HPDE6-E6E7 (cell line): ENCODE data around the gene ASB8.
A peak's percentile ranks its signal among the peaks of the same experiment; 100 is the strongest.
"Not testable (repeated sequence)": the region's sequence is repeated elsewhere in the genome, so short reads cannot be mapped to it uniquely, and the experiment has no call there.

Source experiments
- DNase-seq: peaks from one replicate; pipeline ENCODE4 v3.0.0; 2011; ENCODE audit warnings: missing footprints; ENCODE audit errors: extremely low spot score

ASB8 gene

DNA sequence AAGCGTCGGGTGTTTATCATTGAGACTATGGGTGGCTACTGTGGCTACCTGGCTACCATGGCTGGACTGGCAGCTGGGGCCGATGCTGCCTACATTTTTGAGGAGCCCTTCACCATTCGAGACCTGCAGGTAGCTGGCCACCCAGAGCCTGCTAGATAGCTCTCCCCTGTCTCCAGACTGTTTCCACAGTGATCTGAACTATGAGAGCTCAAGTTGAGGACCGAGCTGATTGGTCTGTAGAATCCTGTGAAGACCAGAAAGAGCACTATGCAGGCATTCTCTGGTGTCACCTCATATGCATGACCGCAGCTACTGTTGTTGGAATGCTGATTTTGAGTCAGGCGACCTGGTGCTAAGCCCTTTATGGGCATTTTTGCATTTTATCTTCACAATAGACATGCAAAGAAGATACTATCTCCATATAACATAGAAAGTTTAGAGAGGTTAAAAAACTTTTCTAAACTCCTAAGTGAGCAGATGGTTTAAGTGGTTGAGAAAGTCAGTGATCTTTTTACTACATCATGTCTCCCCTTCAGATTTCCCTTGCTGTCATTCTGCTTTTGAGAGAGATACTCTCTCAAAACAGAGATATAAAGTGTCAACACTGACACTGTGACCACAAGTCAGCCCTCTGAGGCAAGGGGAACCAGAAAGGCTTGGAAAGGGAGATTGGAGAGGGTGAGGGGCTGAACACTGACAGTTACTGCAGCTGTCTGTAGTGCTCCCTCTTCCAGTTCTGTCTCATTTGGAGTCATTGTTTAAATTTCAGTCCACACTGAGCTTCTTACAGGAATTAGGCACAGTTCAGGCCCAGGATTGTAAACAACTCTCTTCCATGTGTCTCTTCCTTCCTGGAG is 14.3 kb downstream of the ASB8 start:
- no peak for DNase-seq

GRCh38 chr12:48135027-48135426 is 22.3 kb downstream of the ASB8 start:
- DNase-seq: no peak

- no peak for DNase-seq
Measured at GRCh38 chr12:48132826-48133225, 24.5 kb downstream of the ASB8 start.

GRCh38 chr12:48131517-48131916 is 25.8 kb downstream of the ASB8 start:
- DNase-seq: no peak

- DNase-seq: no peak
Measured at GRCh38 chr12:48129376-48129775, 27.9 kb downstream of the ASB8 start.

GRCh38 chr12:48128800-48129199 is 28.5 kb downstream of the ASB8 start:
- DNase-seq: no peak

GRCh38 chr12:48126953-48127630 is 30.2 kb downstream of the ASB8 start:
- no peak for DNase-seq

GRCh38 chr12:48125985-48126384 is 31.3 kb downstream of the ASB8 start:
- DNase-seq: no peak

- not testable (repeated sequence) for DNase-seq
Measured at GRCh38 chr12:48125542-48125941, 31.8 kb downstream of the ASB8 start.

DNA sequence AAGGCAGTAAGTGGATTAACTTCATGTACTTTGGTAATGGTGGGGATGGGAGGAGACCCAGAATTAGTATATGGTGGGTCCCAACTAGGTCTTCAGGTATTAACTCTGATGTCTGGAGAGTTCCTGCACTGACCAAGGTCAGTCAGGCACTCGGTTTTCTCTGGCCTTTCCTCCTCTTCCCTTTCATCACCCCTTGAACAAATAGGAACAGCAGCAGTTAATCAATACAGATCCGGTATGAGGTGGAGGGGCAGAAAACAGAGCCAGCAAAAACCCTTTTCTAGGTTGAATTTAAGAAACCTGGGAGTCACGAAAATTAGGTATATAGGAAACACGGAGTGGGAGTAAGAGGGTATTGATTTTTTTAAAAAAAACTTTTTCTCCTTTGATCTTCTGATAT is 34.1 kb downstream of the ASB8 start:
- DNase-seq: no peak

DNA sequence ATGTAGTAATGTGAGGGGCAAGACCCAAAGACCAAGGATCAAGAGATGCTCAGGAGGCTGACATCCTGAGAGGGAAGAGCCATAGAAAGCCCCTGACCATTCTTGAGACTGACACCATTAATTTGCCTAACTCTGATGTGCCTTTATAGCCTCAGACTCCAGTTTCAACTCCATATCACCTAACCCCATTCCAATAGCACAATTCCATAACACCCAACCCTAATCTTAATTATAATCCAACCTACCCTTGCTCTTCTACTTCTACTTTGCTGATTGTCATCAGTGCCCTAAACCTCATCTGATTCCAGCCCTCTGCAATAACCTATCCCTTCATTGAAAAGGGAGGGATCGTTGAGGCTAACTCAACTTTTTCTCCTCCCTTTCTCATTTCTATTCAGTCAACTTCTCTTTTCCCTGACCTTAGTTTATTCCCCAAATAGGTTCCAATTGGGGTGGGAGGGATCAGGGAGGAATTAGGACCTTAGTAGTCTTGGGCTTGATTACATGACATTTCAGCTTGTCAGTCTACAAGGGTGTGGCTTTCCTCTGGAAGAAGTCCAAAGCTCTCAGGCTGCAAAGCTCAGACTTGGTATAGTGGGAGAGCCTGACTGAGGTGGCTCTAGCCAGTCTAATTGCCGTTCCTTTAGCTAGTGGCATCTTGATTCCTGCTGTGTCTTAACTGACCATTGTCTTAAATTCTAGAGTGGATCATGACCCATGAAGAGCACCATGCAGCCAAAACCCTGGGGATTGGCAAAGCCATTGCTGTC is 35.1 kb downstream of the ASB8 start:
- DNase-seq: no peak

DNA sequence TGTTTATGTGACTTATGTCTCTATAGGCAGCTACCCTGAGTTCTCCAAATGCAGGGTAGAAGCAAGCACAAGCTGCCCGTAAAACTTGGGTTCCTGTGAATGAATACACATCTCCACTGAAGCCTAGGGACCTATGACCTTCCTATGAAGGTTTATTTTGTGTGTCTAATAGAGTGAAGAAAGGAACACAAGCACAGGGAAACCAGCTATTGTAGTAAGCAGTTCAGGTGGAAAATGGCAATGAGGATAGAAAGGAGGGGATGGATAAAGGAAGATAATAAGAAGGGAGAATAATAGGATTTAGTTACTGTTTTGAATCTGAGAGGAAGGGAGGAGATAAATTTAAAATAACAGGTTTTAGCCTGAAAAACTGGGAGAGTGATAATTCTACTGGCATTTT is 35.8 kb downstream of the ASB8 start:
- no peak for DNase-seq

DNA sequence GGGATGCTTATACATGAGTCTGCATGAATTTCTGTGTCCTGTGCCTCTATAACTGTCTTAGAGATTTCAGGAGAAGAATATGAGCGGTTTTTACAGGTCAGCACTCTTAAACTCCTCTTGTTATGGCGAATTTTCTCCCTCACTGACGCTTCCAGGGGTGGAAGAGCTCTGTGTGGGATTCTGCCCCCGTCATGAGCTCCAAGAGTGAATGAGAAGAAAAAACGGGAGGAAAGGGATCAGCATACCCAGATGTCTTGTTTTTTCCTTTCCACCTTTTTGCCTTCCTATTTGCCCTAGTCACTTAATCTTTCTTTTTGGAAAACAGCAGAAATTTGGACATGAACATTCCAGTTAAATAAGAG is 37.5 kb downstream of the ASB8 start:
- DNase-seq: no peak

- peak; percentile 87 for DNase-seq
Measured at GRCh38 chr12:48119078-48119833, 38.1 kb downstream of the ASB8 start, which contains the start of gene PFKM. PFKM (plus strand) TSS chr12:48119364; CDS start chr12:48122775, 3,411 bp downstream.

DNA sequence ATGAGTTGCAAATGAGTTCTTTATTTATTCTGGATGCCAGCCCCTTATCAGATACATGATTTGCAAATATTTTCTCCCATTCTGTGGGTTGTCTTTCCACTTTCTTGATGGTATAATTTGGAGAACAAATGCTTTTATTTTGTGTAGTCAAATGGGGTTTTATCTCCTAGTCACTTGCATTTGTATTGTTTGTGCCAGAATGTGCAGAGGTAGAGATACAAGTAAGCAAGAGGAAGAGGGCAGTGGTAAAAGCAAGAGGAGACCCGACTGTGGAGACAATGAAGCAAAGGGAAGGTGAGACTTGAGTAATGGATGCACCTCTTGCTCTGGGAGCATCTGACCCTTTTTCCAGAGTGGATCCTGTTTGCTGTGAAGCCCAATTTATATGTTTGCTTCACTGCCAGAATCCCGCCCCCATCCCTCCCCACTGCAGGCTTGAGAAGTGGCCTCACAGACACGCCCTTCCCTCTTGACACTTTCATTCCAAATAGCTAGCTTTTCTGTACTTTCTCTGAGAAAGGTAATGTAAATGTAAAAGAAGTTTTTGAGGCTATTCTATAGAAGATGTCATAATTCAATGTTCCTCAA is 38.9 kb downstream of the ASB8 start:
- no peak for DNase-seq

- DNase-seq: no peak
Measured at GRCh38 chr12:48115957-48116356, 41.4 kb downstream of the ASB8 start.

DNA sequence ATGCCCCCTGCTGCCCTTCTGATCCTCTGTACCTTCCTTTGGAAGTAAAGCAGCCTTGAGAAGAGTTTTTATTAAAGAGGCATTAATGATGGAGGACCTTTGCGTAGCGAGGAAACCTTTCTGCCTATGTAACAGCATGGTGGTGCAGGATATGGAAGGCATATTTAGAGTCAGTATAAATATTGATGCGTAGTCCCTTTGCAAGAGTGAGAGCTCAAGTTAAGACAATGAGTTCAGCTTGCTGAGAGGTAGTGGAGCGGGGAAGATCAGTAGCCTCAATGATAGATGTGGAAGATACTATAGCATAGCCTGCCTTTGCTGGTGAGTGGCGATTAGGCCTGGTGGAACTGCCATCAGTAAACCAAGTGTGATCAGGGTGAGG is 46.0 kb downstream of the ASB8 start:
- DNase-seq: not testable (repeated sequence)

DNA sequence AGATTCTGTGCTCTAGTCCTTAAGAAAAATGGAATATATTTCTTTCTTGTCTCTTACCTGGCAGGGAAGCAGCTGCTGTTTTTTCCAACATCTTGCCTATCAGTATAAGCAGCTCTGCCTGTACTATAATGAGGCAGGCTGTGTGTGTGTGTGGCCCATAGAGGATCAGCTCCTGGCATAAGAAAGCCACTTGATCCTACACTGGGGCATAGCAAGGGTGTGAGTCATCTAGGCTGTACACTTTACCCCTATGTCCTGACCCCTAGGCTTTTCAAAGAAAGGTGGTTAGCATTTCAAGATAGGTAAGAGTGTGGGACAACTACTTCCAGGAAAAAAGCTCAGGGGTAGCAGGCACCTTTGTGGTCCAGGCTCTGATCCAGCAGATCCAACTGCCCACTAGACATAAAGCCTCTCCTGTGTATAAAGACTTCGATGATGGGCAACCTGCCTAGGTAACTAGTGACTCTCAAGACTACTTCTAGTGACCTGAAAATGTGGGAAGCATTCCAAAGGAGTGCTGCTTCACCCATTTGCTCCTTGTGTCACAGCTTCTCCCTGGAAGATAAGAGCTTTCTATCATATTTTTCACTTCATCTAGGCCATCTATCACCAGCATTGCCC is 46.5 kb downstream of the ASB8 start:
- DNase-seq: no peak

DNA sequence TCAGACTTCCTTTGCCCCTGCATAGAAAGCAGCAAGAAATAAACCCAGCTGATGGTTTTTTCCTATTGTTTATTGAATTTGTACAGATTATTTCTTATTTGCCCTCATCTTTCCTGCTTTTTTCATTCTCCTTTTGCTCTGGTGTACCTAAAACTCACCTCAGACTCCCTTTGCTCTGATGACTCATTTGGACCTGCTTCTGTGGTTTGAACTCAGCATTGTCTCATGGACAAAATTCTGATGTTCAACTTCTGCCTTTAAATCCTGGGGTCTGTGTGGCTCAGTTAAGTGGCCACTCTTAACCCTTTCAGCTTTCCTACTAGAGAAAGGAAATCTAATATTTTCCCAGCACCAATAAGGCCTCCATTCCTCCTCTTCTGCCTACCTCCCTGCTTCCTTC is 47.9 kb downstream of the ASB8 start:
- no peak for DNase-seq

DNA sequence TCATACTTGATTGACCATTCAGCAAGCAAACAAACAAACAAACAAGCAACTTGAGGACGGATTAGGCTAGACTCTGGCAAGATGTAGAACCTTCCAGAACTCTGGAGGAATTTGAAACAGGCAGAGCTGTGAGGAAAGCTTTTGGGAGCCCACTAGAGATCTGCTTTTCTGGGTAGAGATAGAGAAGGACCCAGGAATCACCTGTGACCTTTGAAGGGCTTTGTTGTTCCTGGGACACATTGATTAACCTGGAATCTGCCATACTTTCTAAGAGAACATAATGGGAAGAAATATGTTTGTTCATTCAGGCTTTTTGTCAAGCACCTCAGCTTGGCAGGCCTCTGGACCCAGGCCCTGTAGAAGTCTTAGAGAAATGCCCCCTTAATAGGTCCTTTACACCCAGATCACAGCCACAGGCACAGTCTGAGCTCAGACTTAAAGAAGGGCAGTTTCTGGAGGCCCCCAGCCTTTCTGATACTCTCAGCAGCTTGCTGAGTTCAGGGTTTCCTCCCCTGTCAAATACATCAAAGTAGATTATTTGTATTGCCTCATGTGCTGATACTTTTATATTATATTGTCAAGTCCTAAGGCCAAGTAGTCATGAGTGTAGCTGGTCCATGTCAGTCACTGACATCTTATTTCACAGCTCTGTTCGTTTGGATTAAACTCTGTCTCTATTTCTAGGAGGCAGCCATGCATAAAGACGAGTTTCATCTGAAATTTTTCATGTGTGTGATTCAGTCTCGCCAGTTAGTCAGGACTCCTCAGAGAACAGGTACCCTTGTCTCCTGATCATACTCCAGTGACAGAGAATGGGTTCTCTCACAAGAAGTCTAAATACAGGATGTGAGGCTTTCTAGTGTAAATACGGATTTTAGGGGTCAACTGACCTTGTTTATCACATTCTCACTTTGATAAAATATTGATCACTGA is 50.4 kb downstream of the ASB8 start:
- no peak for DNase-seq
